Body of pancreas (tissue), 4 donors: ENCODE data around the gene ARHGEF19.

Experiments
- POLR2A ChIP-seq, 3 donors: fragments of 450-650 bp; IDR thresholded peaks; one replicate each; pipeline ENCODE4 v1.6.1; 2016; ENCODE audit warnings: antibody characterized with exemption in 3 of 3, mild to moderate bottlenecking in 2 of 3
- TF ChIP-seq, protein P1 (sequence below), 7 experiments: fragments of 450-650 bp in 4 of 7; fragments of 200-600 bp in 3 of 7; sonication (generic) in 3 of 7; IDR thresholded peaks; one replicate each; pipeline ENCODE4 v1.5.1; 2016 to 2019; ENCODE audit warnings: antibody characterized with exemption in 7 of 7

GRCh38 chr1:16235944-16236510, 23.6 kb upstream of the ARHGEF19 start:
- TF ChIP-seq POLR2A (IDR thresholded peaks at IDR 0.05) = no peak
- TF ChIP-seq, protein P1, sequence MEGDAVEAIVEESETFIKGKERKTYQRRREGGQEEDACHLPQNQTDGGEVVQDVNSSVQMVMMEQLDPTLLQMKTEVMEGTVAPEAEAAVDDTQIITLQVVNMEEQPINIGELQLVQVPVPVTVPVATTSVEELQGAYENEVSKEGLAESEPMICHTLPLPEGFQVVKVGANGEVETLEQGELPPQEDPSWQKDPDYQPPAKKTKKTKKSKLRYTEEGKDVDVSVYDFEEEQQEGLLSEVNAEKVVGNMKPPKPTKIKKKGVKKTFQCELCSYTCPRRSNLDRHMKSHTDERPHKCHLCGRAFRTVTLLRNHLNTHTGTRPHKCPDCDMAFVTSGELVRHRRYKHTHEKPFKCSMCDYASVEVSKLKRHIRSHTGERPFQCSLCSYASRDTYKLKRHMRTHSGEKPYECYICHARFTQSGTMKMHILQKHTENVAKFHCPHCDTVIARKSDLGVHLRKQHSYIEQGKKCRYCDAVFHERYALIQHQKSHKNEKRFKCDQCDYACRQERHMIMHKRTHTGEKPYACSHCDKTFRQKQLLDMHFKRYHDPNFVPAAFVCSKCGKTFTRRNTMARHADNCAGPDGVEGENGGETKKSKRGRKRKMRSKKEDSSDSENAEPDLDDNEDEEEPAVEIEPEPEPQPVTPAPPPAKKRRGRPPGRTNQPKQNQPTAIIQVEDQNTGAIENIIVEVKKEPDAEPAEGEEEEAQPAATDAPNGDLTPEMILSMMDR (IDR thresholded peaks at IDR 0.05) = peak in 4 of 7 experiments; percentile 41 to 54 (median 48)
